ENCODE results near the gene KCNK10.

- TF ChIP-seq CTCF (IDR thresholded peaks at IDR 0.05; ENCODE audit: low read length) (no peak), EZH2 (IDR thresholded peaks at IDR 0.05; ENCODE audit: borderline replicate concordance, low read length) (no peak)
Measured at GRCh38 chr14:88322504-88323085, 474 bp downstream of the KCNK10 start.

All from OCI-LY1 (cell line).